K562 (cell line): Measurements from ENCODE around the gene LRRC4C.

Experiments
- EHMT2 ChIP-seq: fragments of 450-650 bp; IDR thresholded peaks from 2 replicates; pipeline ENCODE4 v1.6.1; 2018; ENCODE audit warnings: antibody characterized with exemption
- ELF1 ChIP-seq: fragments of 200-800 bp; sonication (Bioruptor generic); IDR thresholded peaks from 2 replicates; pipeline ENCODE4 v1.6.1; 2016; ENCODE audit warnings: missing genetic modification characterization, missing compliant biosample characterization
- NFRKB ChIP-seq: fragments of 450-650 bp; IDR thresholded peaks from 2 replicates; pipeline ENCODE4 v1.6.1; 2016; ENCODE audit warnings: low read depth
- ZNF75A ChIP-seq: fragments of 450-650 bp; formaldehyde crosslinking; IDR thresholded peaks from 2 replicates; pipeline ENCODE4 v1.4.0; 2020; ENCODE audit warnings: mild to moderate bottlenecking
- TF ChIP-seq, protein P1 (sequence below), 3 experiments: IDR thresholded peaks in 2 of 3; conservative IDR thresholded peaks in 1 of 3; 2 replicates each; pipeline ENCODE4 v1.5.1; 2011 to 2012; ENCODE audit warnings: low read length in 3 of 3, mild to moderate bottlenecking in 3 of 3, control low read depth in 2 of 3, improper control_type of control experiment in 1 of 3, inconsistent platforms in 1 of 3, low read depth in 1 of 3, mixed read lengths in 1 of 3, moderate library complexity in 1 of 3; ENCODE audit not compliant: insufficient read depth in 2 of 3

- TF ChIP-seq EHMT2 (no peak), ZNF75A (no peak), NFRKB (no peak), ELF1 (tag) (no peak)
- TF ChIP-seq, protein P1, sequence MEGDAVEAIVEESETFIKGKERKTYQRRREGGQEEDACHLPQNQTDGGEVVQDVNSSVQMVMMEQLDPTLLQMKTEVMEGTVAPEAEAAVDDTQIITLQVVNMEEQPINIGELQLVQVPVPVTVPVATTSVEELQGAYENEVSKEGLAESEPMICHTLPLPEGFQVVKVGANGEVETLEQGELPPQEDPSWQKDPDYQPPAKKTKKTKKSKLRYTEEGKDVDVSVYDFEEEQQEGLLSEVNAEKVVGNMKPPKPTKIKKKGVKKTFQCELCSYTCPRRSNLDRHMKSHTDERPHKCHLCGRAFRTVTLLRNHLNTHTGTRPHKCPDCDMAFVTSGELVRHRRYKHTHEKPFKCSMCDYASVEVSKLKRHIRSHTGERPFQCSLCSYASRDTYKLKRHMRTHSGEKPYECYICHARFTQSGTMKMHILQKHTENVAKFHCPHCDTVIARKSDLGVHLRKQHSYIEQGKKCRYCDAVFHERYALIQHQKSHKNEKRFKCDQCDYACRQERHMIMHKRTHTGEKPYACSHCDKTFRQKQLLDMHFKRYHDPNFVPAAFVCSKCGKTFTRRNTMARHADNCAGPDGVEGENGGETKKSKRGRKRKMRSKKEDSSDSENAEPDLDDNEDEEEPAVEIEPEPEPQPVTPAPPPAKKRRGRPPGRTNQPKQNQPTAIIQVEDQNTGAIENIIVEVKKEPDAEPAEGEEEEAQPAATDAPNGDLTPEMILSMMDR (IDR thresholded peaks at IDR 0.05 in 2 of 3, conservative IDR thresholded peaks at IDR 0.05 in 1 of 3; ENCODE audit: insufficient read depth in 2 of 3, low read depth in 1 of 3, low read length in 3 of 3), result no peak
Measured at GRCh38 chr11:40381481-40381880, 1078.0 kb downstream of the LRRC4C start.
